ENCODE results near the gene SLC2A1.

The SLC2A1 gene

GRCh38 chr1:42960566-42961311 is 2.1 kb upstream of the SLC2A1 start:
- DNase-seq (ENCODE audit: low read depth, low spot score): no peak

GRCh38 chr1:42960122-42960390 is 1.4 kb upstream of the SLC2A1 start:
- DNase-seq (ENCODE audit: low read depth, low spot score): no peak

GRCh38 chr1:42957880-42958487 is 684 bp downstream of the SLC2A1 start:
- DNase-seq (ENCODE audit: low read depth, low spot score): no peak

GRCh38 chr1:42957229-42957879 is 1.3 kb downstream of the SLC2A1 start:
- DNase-seq (ENCODE audit: low read depth, low spot score): no peak

GRCh38 chr1:42956739-42957138 is 1.9 kb downstream of the SLC2A1 start:
- DNase-seq (ENCODE audit: low read depth, low spot score): no peak

GRCh38 chr1:42955311-42956063 is 3.2 kb downstream of the SLC2A1 start:
- no peak for DNase-seq (ENCODE audit: low read depth, low spot score)

GRCh38 chr1:42953182-42954180 is 5.2 kb downstream of the SLC2A1 start:
- DNase-seq (ENCODE audit: low read depth, low spot score): no peak

GRCh38 chr1:42952303-42953001 is 6.2 kb downstream of the SLC2A1 start:
- DNase-seq (ENCODE audit: low read depth, low spot score): no peak

GRCh38 chr1:42951588-42951987 is 7.1 kb downstream of the SLC2A1 start:
- DNase-seq (ENCODE audit: low read depth, low spot score): no peak

GRCh38 chr1:42950116-42950481 is 8.6 kb downstream of the SLC2A1 start:
- DNase-seq (ENCODE audit: low read depth, low spot score): no peak

GRCh38 chr1:42949312-42950115 is 9.2 kb downstream of the SLC2A1 start:
- no peak for DNase-seq (ENCODE audit: low read depth, low spot score)

- no peak for DNase-seq (ENCODE audit: low read depth, low spot score)
Observed at GRCh38 chr1:42947965-42948732, 10.5 kb downstream of the SLC2A1 start.

GRCh38 chr1:42947117-42947516 is 11.6 kb downstream of the SLC2A1 start:
- DNase-seq (ENCODE audit: low read depth, low spot score): no peak

GRCh38 chr1:42946120-42946898 is 12.4 kb downstream of the SLC2A1 start:
- DNase-seq (ENCODE audit: low read depth, low spot score): no peak

- DNase-seq (ENCODE audit: low read depth, low spot score): no peak
Observed at GRCh38 chr1:42945164-42945563, 13.5 kb downstream of the SLC2A1 start.

GRCh38 chr1:42944246-42944928 is 14.3 kb downstream of the SLC2A1 start:
- no peak for DNase-seq (ENCODE audit: low read depth, low spot score)

GRCh38 chr1:42943728-42944127 is 14.9 kb downstream of the SLC2A1 start:
- no peak for DNase-seq (ENCODE audit: low read depth, low spot score)

GRCh38 chr1:42943166-42943565 is 15.5 kb downstream of the SLC2A1 start:
- no peak for DNase-seq (ENCODE audit: low read depth, low spot score)

Data from activated naive CD8-positive, alpha-beta T cell treated with anti-CD3 and anti-CD28 coated beads, Interleukin-2, amount 50 U/mL, for 16 hours (primary cell).